Neural cell (in vitro differentiated cells): Measurements from ENCODE around the gene ABCA2.

ENCODE experiments used
- EP300 ChIP-seq: fragments of 450-650 bp; conservative IDR thresholded peaks from 2 replicates; pipeline ENCODE4 v1.6.1; 2014; ENCODE audit warnings: antibody characterized with exemption, mild to moderate bottlenecking, moderate library complexity; ENCODE audit not compliant: poor library complexity, severe bottlenecking
- EZH2 ChIP-seq: fragments of 200-600, 300-800 bp; shearing (Covaris generic), sonication (generic); IDR thresholded peaks from 2 replicates; pipeline ENCODE4 v1.6.1; 2014; ENCODE audit warnings: antibody characterized with exemption, low read length, borderline replicate concordance, mild to moderate bottlenecking; ENCODE audit not compliant: insufficient read depth, poor library complexity, severe bottlenecking
- MXI1 ChIP-seq: fragments of 450-650 bp; conservative IDR thresholded peaks from 2 replicates; pipeline ENCODE4 v1.6.1; 2014; ENCODE audit warnings: antibody characterized with exemption, mild to moderate bottlenecking; ENCODE audit not compliant: poor library complexity, severe bottlenecking
- POLR2AphosphoS5 ChIP-seq: IDR thresholded peaks from 2 replicates; pipeline ENCODE4 v1.6.1; 2012
- RAD21 ChIP-seq: fragments of 450-650 bp; conservative IDR thresholded peaks from 2 replicates; pipeline ENCODE4 v1.6.1; 2014; ENCODE audit warnings: antibody characterized with exemption, mild to moderate bottlenecking, moderate library complexity
- SMC3 ChIP-seq: fragments of 450-650 bp; conservative IDR thresholded peaks from 2 replicates; pipeline ENCODE4 v1.6.1; 2014; ENCODE audit warnings: antibody characterized with exemption, mild to moderate bottlenecking, moderate library complexity; ENCODE audit not compliant: poor library complexity
- TAF1 ChIP-seq: IDR thresholded peaks from 2 replicates; pipeline ENCODE4 v1.6.1; 2012; ENCODE audit warnings: low read depth
- TF ChIP-seq, protein P1 (sequence below): IDR thresholded peaks from 2 replicates; pipeline ENCODE4 v1.6.1; 2012; ENCODE audit warnings: borderline replicate concordance
- TF ChIP-seq, protein P2 (sequence below): fragments of 450-650 bp; IDR thresholded peaks from 2 replicates; pipeline ENCODE4 v1.5.1; 2014; ENCODE audit warnings: antibody characterized with exemption, mild to moderate bottlenecking, moderate library complexity; ENCODE audit not compliant: poor library complexity, severe bottlenecking

DNA sequence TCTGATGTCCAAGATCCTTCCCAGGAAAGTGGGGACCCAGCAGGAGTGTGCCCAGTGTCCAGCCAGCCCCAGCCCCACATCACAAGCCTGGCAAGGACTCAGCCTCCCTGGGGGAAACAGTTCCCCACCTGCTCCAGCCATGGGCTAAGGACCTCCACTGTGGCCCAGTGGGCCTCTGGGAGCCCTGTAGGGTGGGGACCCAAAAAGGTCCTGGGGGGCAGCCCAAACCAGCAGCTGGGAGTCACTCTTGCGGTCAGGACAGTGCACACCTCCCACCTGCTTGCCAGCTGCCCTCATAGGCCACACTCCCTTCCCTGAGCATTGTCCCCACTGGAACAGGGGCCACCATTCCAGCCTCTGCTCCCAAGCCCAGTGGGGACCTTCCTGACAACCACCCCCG is 1.7 kb downstream of the ABCA2 start:
- TF ChIP-seq, protein P1, sequence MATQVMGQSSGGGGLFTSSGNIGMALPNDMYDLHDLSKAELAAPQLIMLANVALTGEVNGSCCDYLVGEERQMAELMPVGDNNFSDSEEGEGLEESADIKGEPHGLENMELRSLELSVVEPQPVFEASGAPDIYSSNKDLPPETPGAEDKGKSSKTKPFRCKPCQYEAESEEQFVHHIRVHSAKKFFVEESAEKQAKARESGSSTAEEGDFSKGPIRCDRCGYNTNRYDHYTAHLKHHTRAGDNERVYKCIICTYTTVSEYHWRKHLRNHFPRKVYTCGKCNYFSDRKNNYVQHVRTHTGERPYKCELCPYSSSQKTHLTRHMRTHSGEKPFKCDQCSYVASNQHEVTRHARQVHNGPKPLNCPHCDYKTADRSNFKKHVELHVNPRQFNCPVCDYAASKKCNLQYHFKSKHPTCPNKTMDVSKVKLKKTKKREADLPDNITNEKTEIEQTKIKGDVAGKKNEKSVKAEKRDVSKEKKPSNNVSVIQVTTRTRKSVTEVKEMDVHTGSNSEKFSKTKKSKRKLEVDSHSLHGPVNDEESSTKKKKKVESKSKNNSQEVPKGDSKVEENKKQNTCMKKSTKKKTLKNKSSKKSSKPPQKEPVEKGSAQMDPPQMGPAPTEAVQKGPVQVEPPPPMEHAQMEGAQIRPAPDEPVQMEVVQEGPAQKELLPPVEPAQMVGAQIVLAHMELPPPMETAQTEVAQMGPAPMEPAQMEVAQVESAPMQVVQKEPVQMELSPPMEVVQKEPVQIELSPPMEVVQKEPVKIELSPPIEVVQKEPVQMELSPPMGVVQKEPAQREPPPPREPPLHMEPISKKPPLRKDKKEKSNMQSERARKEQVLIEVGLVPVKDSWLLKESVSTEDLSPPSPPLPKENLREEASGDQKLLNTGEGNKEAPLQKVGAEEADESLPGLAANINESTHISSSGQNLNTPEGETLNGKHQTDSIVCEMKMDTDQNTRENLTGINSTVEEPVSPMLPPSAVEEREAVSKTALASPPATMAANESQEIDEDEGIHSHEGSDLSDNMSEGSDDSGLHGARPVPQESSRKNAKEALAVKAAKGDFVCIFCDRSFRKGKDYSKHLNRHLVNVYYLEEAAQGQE, result no peak
- TF ChIP-seq, protein P2, sequence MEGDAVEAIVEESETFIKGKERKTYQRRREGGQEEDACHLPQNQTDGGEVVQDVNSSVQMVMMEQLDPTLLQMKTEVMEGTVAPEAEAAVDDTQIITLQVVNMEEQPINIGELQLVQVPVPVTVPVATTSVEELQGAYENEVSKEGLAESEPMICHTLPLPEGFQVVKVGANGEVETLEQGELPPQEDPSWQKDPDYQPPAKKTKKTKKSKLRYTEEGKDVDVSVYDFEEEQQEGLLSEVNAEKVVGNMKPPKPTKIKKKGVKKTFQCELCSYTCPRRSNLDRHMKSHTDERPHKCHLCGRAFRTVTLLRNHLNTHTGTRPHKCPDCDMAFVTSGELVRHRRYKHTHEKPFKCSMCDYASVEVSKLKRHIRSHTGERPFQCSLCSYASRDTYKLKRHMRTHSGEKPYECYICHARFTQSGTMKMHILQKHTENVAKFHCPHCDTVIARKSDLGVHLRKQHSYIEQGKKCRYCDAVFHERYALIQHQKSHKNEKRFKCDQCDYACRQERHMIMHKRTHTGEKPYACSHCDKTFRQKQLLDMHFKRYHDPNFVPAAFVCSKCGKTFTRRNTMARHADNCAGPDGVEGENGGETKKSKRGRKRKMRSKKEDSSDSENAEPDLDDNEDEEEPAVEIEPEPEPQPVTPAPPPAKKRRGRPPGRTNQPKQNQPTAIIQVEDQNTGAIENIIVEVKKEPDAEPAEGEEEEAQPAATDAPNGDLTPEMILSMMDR, result no peak
- TF ChIP-seq POLR2AphosphoS5 (no peak), EZH2 (no peak), RAD21 (no peak), EP300 (no peak), SMC3 (no peak), MXI1 (no peak), TAF1 (no peak)
